SK-N-SH (cell line): Measurements from ENCODE around the gene BTLA. TPM values are rescaled to one million over a fixed set of nuclear protein-coding genes. Genes with fewer than 3 reads are reported as not detected.

Experiments used
- CTCF ChIA-PET: fragments of 300-600, 350-600 bp; formaldehyde crosslinking; extraction: SDS; loops from one replicate; lab custom pipeline; 2021; lab: Yijun Ruan, JAX
- POLR2A ChIA-PET: fragments of 350-600 bp; sonication (Branson Sonifier 250); formaldehyde crosslinking; extraction: SDS; loops from one replicate; lab custom pipeline; 2020; ENCODE audit warnings: antibody characterized with exemption, inconsistent platforms; lab: Yijun Ruan, JAX
- DNase-seq: peaks from one replicate; pipeline ENCODE4 v3.0.0; 2012
- H2AFZ ChIP-seq: fragments of 200-600 bp; sonication (generic); 2 replicates; pipeline ENCODE4 v1.8.1; 2016; ENCODE audit warnings: antibody characterized with exemption, mild to moderate bottlenecking, low read depth
- H3F3A ChIP-seq: fragments of 200-600 bp; sonication (generic); replicated peaks from 2 replicates; pipeline ENCODE3; 2016; ENCODE audit warnings: antibody characterized with exemption, mild to moderate bottlenecking; ENCODE audit not compliant: insufficient read depth
- H3K27ac ChIP-seq, 2 experiments: fragments of 200-500 bp in 1 of 2; fragments of 200-600 bp in 1 of 2; sonication (Bioruptor generic) in 1 of 2; sonication (generic), shearing (Covaris generic) in 1 of 2; 2 replicates each; pipeline versions ENCODE4 v1.5.1 to v1.6.1; 2014 to 2016; ENCODE audit warnings: low read depth in 2 of 2, inconsistent platforms in 1 of 2, low read length in 1 of 2, mild to moderate bottlenecking in 1 of 2, mixed read lengths in 1 of 2
- H3K27me3 ChIP-seq: fragments of 200-600 bp; sonication (generic), shearing (Covaris generic); 2 replicates; pipeline ENCODE4 v1.6.1; 2016; ENCODE audit warnings: mixed run types; ENCODE audit not compliant: insufficient read depth
- H3K36me3 ChIP-seq, 2 experiments: fragments of 200-500 bp in 1 of 2; fragments of 200-600 bp in 1 of 2; sonication (Bioruptor generic) in 1 of 2; sonication (generic) in 1 of 2; replicated peaks in 1 of 2; 2 replicates each; pipeline versions ENCODE3 to v1.5.1; 2014 to 2016; ENCODE audit warnings: low read length in 1 of 2, mild to moderate bottlenecking in 1 of 2; ENCODE audit not compliant: insufficient read depth in 2 of 2, control insufficient read depth in 1 of 2
- H3K4me1 ChIP-seq, 2 experiments: fragments of 200-500 bp in 1 of 2; fragments of 200-600 bp in 1 of 2; sonication (Bioruptor generic) in 1 of 2; sonication (generic), shearing (Covaris generic) in 1 of 2; 2 replicates each; pipeline versions ENCODE4 v1.5.1 to v1.6.1; 2014 to 2016; ENCODE audit warnings: low read depth in 1 of 2, low read length in 1 of 2, mixed run types in 1 of 2; ENCODE audit not compliant: insufficient read depth in 2 of 2, control insufficient read depth in 1 of 2
- H3K4me2 ChIP-seq: fragments of 200-600 bp; sonication (generic), shearing (Covaris generic); 2 replicates; pipeline ENCODE4 v1.6.1; 2017; ENCODE audit warnings: mixed run types
- H3K4me3 ChIP-seq, 2 experiments: fragments of 200-500 bp in 1 of 2; fragments of 200-600 bp in 1 of 2; sonication (Bioruptor generic) in 1 of 2; sonication (generic), shearing (Covaris generic) in 1 of 2; 2 replicates each; pipeline versions ENCODE4 v1.5.1 to v1.8.1; 2014 to 2016; ENCODE audit warnings: low read depth in 2 of 2, inconsistent platforms in 1 of 2, low read length in 1 of 2, mild to moderate bottlenecking in 1 of 2, mixed read lengths in 1 of 2, moderate library complexity in 1 of 2
- H3K79me2 ChIP-seq: fragments of 200-600 bp; sonication (generic); 2 replicates; pipeline ENCODE4 v1.8.1; 2017; ENCODE audit warnings: mild to moderate bottlenecking; ENCODE audit not compliant: insufficient read depth
- H3K9ac ChIP-seq: fragments of 200-600 bp; sonication (generic); 2 replicates; pipeline ENCODE4 v1.6.1; 2017; ENCODE audit warnings: mixed run types
- H3K9me2 ChIP-seq: fragments of 200-600 bp; sonication (generic); 2 replicates; pipeline ENCODE4 v1.6.1; 2017; ENCODE audit warnings: mixed run types
- H3K9me3 ChIP-seq: fragments of 200-600 bp; sonication (generic); 2 replicates; pipeline ENCODE4 v1.6.1; 2017; ENCODE audit warnings: mixed run types, mild to moderate bottlenecking, moderate library complexity
- H4K20me1 ChIP-seq: fragments of 200-600 bp; sonication (generic); 2 replicates; pipeline ENCODE4 v1.6.1; 2017; ENCODE audit warnings: mild to moderate bottlenecking, mixed run types; ENCODE audit not compliant: insufficient read depth
- CTCF ChIP-seq: fragments of 200-600 bp; sonication (generic); IDR thresholded peaks from 2 replicates; pipeline ENCODE4 v1.6.1; 2017; ENCODE audit warnings: antibody characterized with exemption, mild to moderate bottlenecking, moderate library complexity
- EP300 ChIP-seq, 2 experiments: IDR thresholded peaks; 2 replicates each; pipeline versions ENCODE4 v1.4.0 to v1.6.1; 2012; ENCODE audit warnings: borderline replicate concordance in 1 of 2, low read depth in 1 of 2, low read length in 1 of 2
- EZH2phosphoT487 ChIP-seq: fragments of 200-600 bp; sonication (generic); IDR thresholded peaks from 2 replicates; pipeline ENCODE4 v1.6.1; 2017; ENCODE audit warnings: low read depth, mixed run types, mild to moderate bottlenecking, antibody characterized with exemption, moderate library complexity, borderline replicate concordance
- FOXJ3 ChIP-seq: sonication (generic); formaldehyde crosslinking; IDR thresholded peaks from 2 replicates; pipeline ENCODE4 v1.5.1; 2020; ENCODE audit warnings: mild to moderate bottlenecking, missing genetic modification reagents
- FOXM1 ChIP-seq: IDR thresholded peaks from 2 replicates; pipeline ENCODE4 v1.4.0; 2012; ENCODE audit warnings: low read depth, mild to moderate bottlenecking
- GATA2 ChIP-seq: sonication (generic); formaldehyde crosslinking; IDR thresholded peaks from 2 replicates; pipeline ENCODE4 v1.5.0; 2020; ENCODE audit warnings: mild to moderate bottlenecking, missing genetic modification reagents
- JUND ChIP-seq: IDR thresholded peaks from 2 replicates; pipeline ENCODE4 v1.4.0; 2012
- MEF2A ChIP-seq: IDR thresholded peaks from 2 replicates; pipeline ENCODE4 v1.4.0; 2012; ENCODE audit warnings: low read depth, borderline replicate concordance
- NFIC ChIP-seq: IDR thresholded peaks from 2 replicates; pipeline ENCODE4 v1.4.0; 2012; ENCODE audit warnings: borderline replicate concordance
- NRF1 ChIP-seq: IDR thresholded peaks from 2 replicates; pipeline ENCODE4 v1.6.1; 2012; ENCODE audit warnings: low read depth, mild to moderate bottlenecking, low read length
- PBX3 ChIP-seq: IDR thresholded peaks from 2 replicates; pipeline ENCODE4; 2012
- RAD21 ChIP-seq: IDR thresholded peaks from 2 replicates; pipeline ENCODE4 v1.6.1; 2012; ENCODE audit warnings: mild to moderate bottlenecking, low read length
- RCOR1 ChIP-seq: fragments of 150-350 bp; IDR thresholded peaks from 2 replicates; pipeline ENCODE4 v1.6.1; 2017; ENCODE audit warnings: antibody characterized with exemption, low read length
- REST ChIP-seq: IDR thresholded peaks from 2 replicates; pipeline ENCODE4 v1.6.1; 2012; ENCODE audit warnings: mild to moderate bottlenecking, low read depth, low read length, moderate library complexity
- RFX5 ChIP-seq: IDR thresholded peaks from 2 replicates; pipeline ENCODE4 v1.6.1; 2012; ENCODE audit warnings: mild to moderate bottlenecking, improper control_type of control experiment, low read length
- SIN3A ChIP-seq: IDR thresholded peaks from 2 replicates; pipeline ENCODE4 v1.6.1; 2012; ENCODE audit warnings: low read depth, mild to moderate bottlenecking, low read length, moderate library complexity, borderline replicate concordance
- TAF1 ChIP-seq: IDR thresholded peaks from 2 replicates; pipeline ENCODE4 v1.6.1; 2012; ENCODE audit warnings: low read depth, mild to moderate bottlenecking, low read length, moderate library complexity, borderline replicate concordance
- TCF12 ChIP-seq: IDR thresholded peaks from 2 replicates; pipeline ENCODE4 v1.4.0; 2012
- TEAD4 ChIP-seq: IDR thresholded peaks from 2 replicates; pipeline ENCODE4 v1.4.0; 2012; ENCODE audit warnings: mild to moderate bottlenecking, borderline replicate concordance; ENCODE audit not compliant: insufficient read depth
- USF1 ChIP-seq: IDR thresholded peaks from 2 replicates; pipeline ENCODE4 v1.4.0; 2012; ENCODE audit warnings: low read depth, borderline replicate concordance
- YY1 ChIP-seq: IDR thresholded peaks from 2 replicates; pipeline ENCODE4 v1.4.0; 2012; ENCODE audit warnings: low read depth, mild to moderate bottlenecking
- ZBTB33 ChIP-seq: IDR thresholded peaks from 2 replicates; pipeline ENCODE4 v1.4.0; 2012; ENCODE audit warnings: low read depth, borderline replicate concordance
- WGBS: methylation state at CpG from one replicate; pipeline ENCODE4 v1.1.6; 2017; ENCODE audit warnings: low lambda C conversion rate; 5-methylcytosine and 5-hydroxymethylcytosine counted together
- polyA plus RNA-seq, 3 experiments: library from polyadenylated mRNA; depleted of rRNA; stranded (reverse); fragments of >200 nt; gene quantifications; 2 replicates each; pipeline ENCODE4 v1.2.3, GENCODE V29; 2012

The BTLA gene
- polyA plus RNA-seq, 1 of the 3 experiments (the other 2 are of a cell fraction) = not detected

- TF ChIP-seq ZBTB33 = no peak
- TF ChIP-seq FOXJ3 (CRISPR knock-in tag) = no peak
- no peak for TF ChIP-seq FOXM1
- no peak for TF ChIP-seq YY1
- TF ChIP-seq SIN3A = no peak
- TF ChIP-seq NRF1 = no peak
- no peak for TF ChIP-seq RFX5
These were observed 32.1 kb upstream of the BTLA start (continued) for GRCh38 chr3:112531358-112531781.

GRCh38 chr3:112530573-112530972 is 31.3 kb upstream of the BTLA start:
- 67% methylated on average over 3 of the region's 3 CpGs for WGBS
- no peak overlapping the region for H3K4me2 ChIP-seq
- H3K27ac ChIP-seq = no peak overlapping the region
- ChIA-PET POLR2A (no interaction called here), CTCF (interaction anchor here (0.7 to 1.6 kb wide), 27 partner anchors 8 to 425 kb away, joined by 3 to 22 read pairs (median 4); partner anchors contain the start of genes ATG3, CD200, SLC35A5 and SLC9C1)
- H2AFZ ChIP-seq = no peak overlapping the region
- DNase-seq = no peak
- no peaks in the 10 kb centered on the region for H4K20me1 ChIP-seq
- no peaks in the 10 kb centered on the region for H3K9me2 ChIP-seq
- no peaks in the 10 kb centered on the region for H3K4me1 ChIP-seq
- no peak overlapping the region for H3K9ac ChIP-seq
- no peak overlapping the region for H3K4me3 ChIP-seq
- H3K27me3 ChIP-seq = no peaks in the 10 kb centered on the region
- no peaks in the 10 kb centered on the region for H3K79me2 ChIP-seq
- H3F3A ChIP-seq = peaks cover 4% of the 10 kb centered on the region
- H3K36me3 ChIP-seq = peaks cover 45 to 59% of the 10 kb centered on the region in 2 experiments
- H3K9me3 ChIP-seq = no peaks in the 10 kb centered on the region
- TF ChIP-seq FOXM1 = no peak
- TF ChIP-seq PBX3 = no peak
- no peak for TF ChIP-seq CTCF
- no peak for TF ChIP-seq USF1
- no peak for TF ChIP-seq JUND
- TF ChIP-seq RAD21 = no peak
- no peak for TF ChIP-seq FOXJ3 (CRISPR knock-in tag)
- TF ChIP-seq NRF1 = no peak
- TF ChIP-seq TCF12 = no peak
- TF ChIP-seq GATA2 (CRISPR knock-in tag) = no peak
- TF ChIP-seq TAF1 = no peak
- no peak for TF ChIP-seq EZH2phosphoT487
- TF ChIP-seq REST = no peak
- no peak for TF ChIP-seq RCOR1
- TF ChIP-seq TEAD4 = no peak
- TF ChIP-seq NFIC = no peak
- no peak for TF ChIP-seq EP300 (IDR thresholded peaks at IDR 0.05; ENCODE audit: borderline replicate concordance in 1 of 2, low read depth in 1 of 2, low read length in 1 of 2)
- no peak for TF ChIP-seq MEF2A
